Heart left ventricle (tissue), 16 donors: ENCODE data around the gene IFT80. TPM values are rescaled to one million over a fixed set of nuclear protein-coding genes. Genes with fewer than 3 reads are reported as not detected.
A peak's percentile ranks its signal among the peaks of the same experiment; 100 is the strongest.

ENCODE experiments used
- ATAC-seq, 4 donors: fragments of 200-7000 bp; cut with Tn5 transposase; one replicate each; pipeline ENCODE4 v1.9.1; 2020 to 2022; ENCODE audit warnings: moderate library complexity in 4 of 4, mild to moderate bottlenecking in 3 of 4, moderate number of reproducible peaks in 1 of 4
- DNase-seq, 5 donors: peaks; one replicate each; pipeline ENCODE4 v3.0.0-alpha.2; 2020
- H3K27ac ChIP-seq, 12 donors: fragments of 200-600 bp; sonication (generic) in 4 of 12; one replicate each; pipeline versions ENCODE4 v1.5.0 to v1.8.0; 2016 to 2022; ENCODE audit warnings: mild to moderate bottlenecking in 2 of 12
- H3K27me3 ChIP-seq, 9 donors: fragments of 200-600 bp; sonication (generic) in 2 of 9; one replicate each; pipeline versions ENCODE4 v1.5.1 to v1.8.0; 2016 to 2022; ENCODE audit warnings: mild to moderate bottlenecking in 3 of 9
- H3K36me3 ChIP-seq, 9 donors: fragments of 200-600 bp; sonication (generic) in 2 of 9; one replicate each; pipeline versions ENCODE4 v1.5.0 to v1.8.0; 2018 to 2022; ENCODE audit warnings: mild to moderate bottlenecking in 2 of 9
- H3K4me1 ChIP-seq, 12 donors: fragments of 200-600 bp; sonication (generic) in 4 of 12; one replicate each; pipeline versions ENCODE4 v1.5.0 to v1.8.0; 2016 to 2022; ENCODE audit warnings: mild to moderate bottlenecking in 3 of 12
- H3K4me3 ChIP-seq, 12 donors: fragments of 200-600 bp; sonication (generic) in 4 of 12; one replicate each; pipeline versions ENCODE4 v1.5.0 to v1.8.0; 2017 to 2022; ENCODE audit warnings: mild to moderate bottlenecking in 9 of 12, moderate library complexity in 4 of 12
- H3K9me3 ChIP-seq, 12 donors: fragments of 200-600 bp; sonication (generic) in 4 of 12; one replicate each; pipeline versions ENCODE4 v1.5.0 to v1.8.0; 2016 to 2022; ENCODE audit warnings: mild to moderate bottlenecking in 1 of 12
- CTCF ChIP-seq, 12 donors: fragments of 200-600 bp; sonication (generic) in 4 of 12; IDR thresholded peaks; one replicate each; pipeline versions ENCODE4 v1.5.0 to v1.8.0; 2018 to 2022; ENCODE audit warnings: antibody characterized with exemption in 12 of 12, mild to moderate bottlenecking in 5 of 12
- POLR2A ChIP-seq, 2 donors: fragments of 450-650 bp; IDR thresholded peaks; one replicate each; pipeline ENCODE4 v1.6.1; 2017; ENCODE audit warnings: antibody characterized with exemption in 2 of 2, mild to moderate bottlenecking in 2 of 2, moderate library complexity in 2 of 2
- WGBS, 4 donors: extraction: QIAGEN DNeasy Blood & Tissue Kit in 2 of 4; methylation state at CpG; one replicate each; pipeline versions ENCODE4 v1.1.5 to v1.1.7; 2013 to 2018; 5-methylcytosine and 5-hydroxymethylcytosine counted together
- intact Hi-C, 10 donors: fragments of 100-400 bp; cut with DNase I; formaldehyde crosslinking; loops; one replicate each; pipeline versions ENCODE4 v1.11.1 to v1.14.2; 2022
- polyA plus RNA-seq, 2 donors: library from polyadenylated mRNA; stranded (reverse); fragments of 200-250 nt; gene quantifications; one replicate each; pipeline ENCODE4 v1.2.3, GENCODE V29; 2013
- total RNA-seq, 9 donors: library from RNA; depleted of rRNA in 2 of 9; stranded (reverse); fragments of >200 nt in 2 of 9; fragmentation: NEBNext Ultra II Directional in 3 of 9; extraction: Animal tissue kit (Norgen Biotek cat#: 25700) in 3 of 9; gene quantifications; one replicate each; pipeline versions ENCODE4 v1.1.0 to v1.2.4, GENCODE V29; 2016 to 2023
- donor health status: ischemic (EF 13 %, LVEDD 7.1; RV severe dilation, severe dysfunction).
- donor health status: healthy with polysubstance abuse.
- donor health status: DM: no; HTN: yes; CAD: no.
- donor health status: DM: no; HTN: no; CAD: no.
- donor health status: ischemic (EF 25% LVEDD 6.9; RV normal size, moderate dysfunction).
- donor health status: ischemic (EF 25% LVEDD 5.7; RV mildly dilated, moderate dysfunction).
- donor health status: healthy.
- donor health status: DM: yes; HTN: yes; CAD: no.
- donor health status: ischemic (EF 35%, LVEDD 5.7; RV mildly dilated, moderate dysfunction).
- donor health status: nonischemic (EF 11% LVEDD 7.7; RV severe dilation, severe dysfunction).
- donor health status: DM: yes; HTN: yes; CAD: no.
- donor health status: PGD.
- donor health status: ischemic (EF 29% LVEDD 5.4; RV normal size, mild dysfunction).
- donor health status: nonischemic (EF 23%, LVEDD 6.1; RV moderate dilation, normal function).

The IFT80 gene
- total and polyA plus RNA-seq, 11 donors = 6.2 to 18.6 (median 10.5) TPM

- no peaks in the 10 kb centered on the region for H3K27me3 ChIP-seq
- peak in 2 of 4 donors; percentile 10 to 32 for ATAC-seq
- intact Hi-C loops = loop anchor here in 4 of 10 donors (10.0 kb wide), 2 partner anchors 182 to 312 kb away; no protein-coding TSS in a partner anchor
- H3K4me3 ChIP-seq = no peak overlapping the region
- H3K4me1 ChIP-seq = peaks cover 0 to 4% (median 0%) of the 10 kb centered on the region in 12 donors
- DNase-seq = no peak
- no peaks in the 10 kb centered on the region for H3K9me3 ChIP-seq
- H3K27ac ChIP-seq = peak overlapping the region in 1 of 12 donors; percentile 23
- H3K36me3 ChIP-seq = peaks cover 0 to 10% (median 0%) of the 10 kb centered on the region in 9 donors
- WGBS, 4 donors = 66 to 75% (median 73%) methylated on average over 2 of the region's 2 CpGs
- TF ChIP-seq CTCF (IDR thresholded peaks at IDR 0.05) (no peak), POLR2A (IDR thresholded peaks at IDR 0.05) (no peak)
Measured at GRCh38 chr3:160346511-160346910, 52.5 kb downstream of the IFT80 start.

DNA sequence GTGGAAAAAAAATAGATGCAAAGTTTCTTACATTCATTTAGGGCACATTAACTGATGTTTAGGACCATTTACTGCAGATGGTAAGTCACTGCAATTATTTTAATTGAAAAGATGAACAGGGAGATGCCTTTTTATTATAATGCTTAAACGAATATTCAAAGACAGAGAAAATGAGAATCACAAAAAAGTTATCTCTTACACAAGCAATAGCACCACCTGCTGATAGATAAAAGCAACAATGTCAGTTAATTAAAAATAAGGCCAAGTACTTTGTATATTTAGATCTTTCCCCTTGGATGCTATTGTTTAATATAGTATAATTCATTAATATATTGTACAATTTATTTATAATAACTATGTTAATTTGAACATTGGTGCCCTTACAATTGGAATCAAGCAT, 55.9 kb downstream of the IFT80 start:
- no peak for ATAC-seq
- WGBS, 4 donors = 21 to 41% (median 28%) methylated on average over 1 of the region's 1 CpG
- intact Hi-C loops = loop anchor here (1.0 to 10.0 kb wide), 9 partner anchors 176 to 311 kb away; no protein-coding TSS in a partner anchor
- peaks cover 0 to 4% (median 0%) of the 10 kb centered on the region in 12 donors for H3K4me1 ChIP-seq
- no peak overlapping the region for H3K4me3 ChIP-seq
- H3K9me3 ChIP-seq = peaks cover 0 to 4% (median under 1%) of the 10 kb centered on the region in 12 donors
- no peak for DNase-seq
- no peaks in the 10 kb centered on the region for H3K27me3 ChIP-seq
- H3K27ac ChIP-seq = no peak overlapping the region
- TF ChIP-seq CTCF (IDR thresholded peaks at IDR 0.05) = peak; percentile 19 to 58 (median 42)
- TF ChIP-seq POLR2A (IDR thresholded peaks at IDR 0.05) = no peak
- H3K36me3 ChIP-seq = peaks cover 0 to 5% (median 0%) of the 10 kb centered on the region in 9 donors

DNA sequence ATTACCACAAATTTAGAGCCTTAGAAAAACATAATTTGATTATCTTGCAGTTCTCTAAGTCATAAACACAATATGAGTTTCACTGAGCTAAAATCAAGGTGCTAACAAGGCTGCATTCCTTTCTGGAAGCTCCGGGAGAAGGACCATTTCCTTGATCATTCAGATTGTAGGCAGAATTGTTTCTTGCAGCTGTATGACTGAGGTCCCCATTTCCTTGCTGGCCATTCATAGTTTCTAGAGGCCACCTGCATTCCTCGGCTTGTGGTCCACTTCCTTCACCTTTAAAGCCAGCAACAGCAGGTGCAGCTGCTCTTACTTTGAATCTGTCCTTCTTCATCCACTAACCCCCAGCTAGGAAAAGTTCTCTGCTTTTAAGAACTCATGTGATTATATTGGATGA, 58.7 kb downstream of the IFT80 start:
- ATAC-seq (no peak), DNase-seq (no peak)
- intact Hi-C loops = loop anchor here (5.0 to 10.0 kb wide), 6 partner anchors 173 to 308 kb away; no protein-coding TSS in a partner anchor
- H3K27ac ChIP-seq = no peak overlapping the region
- no peak overlapping the region for H3K4me3 ChIP-seq
- H3K27me3 ChIP-seq = no peaks in the 10 kb centered on the region
- WGBS, 4 donors = 76 to 85% (median 83%) methylated on average over 2 of the region's 2 CpGs
- H3K4me1 ChIP-seq = no peaks in the 10 kb centered on the region
- H3K36me3 ChIP-seq = peaks cover 0 to 5% (median 0%) of the 10 kb centered on the region in 9 donors
- TF ChIP-seq CTCF (IDR thresholded peaks at IDR 0.05) = no peak
- no peak for TF ChIP-seq POLR2A (IDR thresholded peaks at IDR 0.05)
- H3K9me3 ChIP-seq = peaks cover 0 to 12% (median 4%) of the 10 kb centered on the region in 12 donors

DNA sequence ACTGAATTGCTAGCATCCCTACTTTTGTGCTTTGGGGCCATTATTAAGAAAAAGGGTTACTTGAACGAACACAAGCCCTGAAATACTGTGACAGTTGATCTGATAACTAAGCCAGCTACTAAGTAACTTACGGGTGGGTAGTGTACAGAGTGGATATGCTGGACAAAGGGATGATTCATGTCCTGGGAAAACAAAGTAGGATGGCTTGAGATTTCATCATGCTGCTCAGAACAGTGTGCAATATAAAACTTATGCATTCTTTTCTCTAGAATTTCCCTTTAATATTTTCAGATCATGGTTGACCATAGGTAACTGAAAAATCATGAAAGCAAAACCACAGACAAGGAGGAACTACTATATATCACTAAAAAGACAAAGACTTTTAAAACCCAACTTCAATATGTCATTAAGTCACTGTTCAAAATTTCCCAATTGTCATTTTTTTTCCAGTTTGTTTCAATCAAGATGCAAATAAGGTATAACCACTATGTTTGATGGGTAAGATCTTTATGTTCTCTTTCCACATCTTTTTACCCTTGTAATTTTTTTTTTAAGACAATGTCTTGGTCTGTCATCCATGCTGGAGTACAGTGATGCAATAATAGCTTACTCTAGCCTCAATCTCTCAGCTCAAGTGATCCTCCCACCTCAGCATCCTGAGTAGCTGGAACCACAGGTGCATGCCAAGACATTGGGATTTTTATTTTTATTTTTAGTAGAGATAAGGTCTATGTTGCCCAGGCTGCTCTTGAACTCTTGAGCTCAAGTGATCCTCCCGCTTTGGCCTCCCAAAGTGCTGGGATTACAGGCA, 67.7 kb downstream of the IFT80 start:
- intact Hi-C loops = no loop called here
- Histone ChIP-seq H3K4me1 (no peaks in the 10 kb centered on the region), H3K27ac (no peak overlapping the region), H3K27me3 (no peaks in the 10 kb centered on the region), H3K4me3 (no peak overlapping the region), H3K9me3 (no peaks in the 10 kb centered on the region), H3K36me3 (peaks cover 0 to 3% (median 0%) of the 10 kb centered on the region in 9 donors)
- no peak for TF ChIP-seq POLR2A (IDR thresholded peaks at IDR 0.05)
- no peak for TF ChIP-seq CTCF (IDR thresholded peaks at IDR 0.05)
- 88 to 95% (median 93%) methylated on average over 3 of the region's 3 CpGs for WGBS, 4 donors
- DNase-seq (no peak), ATAC-seq (no peak)
